Epithelial cell of esophagus (primary cell): ENCODE data around the gene MTCL1.
A peak's percentile ranks its signal among the peaks of the same experiment; 100 is the strongest.

ENCODE experiments used
- DNase-seq: peaks from one replicate; pipeline ENCODE4 v3.0.0; 2010; ENCODE audit warnings: low read depth
- H3K4me3 ChIP-seq: 2 replicates; pipeline ENCODE4 v1.5.1; 2011; ENCODE audit warnings: mild to moderate bottlenecking, low read length, control low read depth
- CTCF ChIP-seq: IDR thresholded peaks from 2 replicates; pipeline ENCODE4 v1.5.1; 2011; ENCODE audit warnings: low read depth, mild to moderate bottlenecking, low read length, control low read depth, inconsistent platforms; ENCODE audit not compliant: insufficient read depth; ENCODE audit errors: missing control alignments

Gene MTCL1

DNA sequence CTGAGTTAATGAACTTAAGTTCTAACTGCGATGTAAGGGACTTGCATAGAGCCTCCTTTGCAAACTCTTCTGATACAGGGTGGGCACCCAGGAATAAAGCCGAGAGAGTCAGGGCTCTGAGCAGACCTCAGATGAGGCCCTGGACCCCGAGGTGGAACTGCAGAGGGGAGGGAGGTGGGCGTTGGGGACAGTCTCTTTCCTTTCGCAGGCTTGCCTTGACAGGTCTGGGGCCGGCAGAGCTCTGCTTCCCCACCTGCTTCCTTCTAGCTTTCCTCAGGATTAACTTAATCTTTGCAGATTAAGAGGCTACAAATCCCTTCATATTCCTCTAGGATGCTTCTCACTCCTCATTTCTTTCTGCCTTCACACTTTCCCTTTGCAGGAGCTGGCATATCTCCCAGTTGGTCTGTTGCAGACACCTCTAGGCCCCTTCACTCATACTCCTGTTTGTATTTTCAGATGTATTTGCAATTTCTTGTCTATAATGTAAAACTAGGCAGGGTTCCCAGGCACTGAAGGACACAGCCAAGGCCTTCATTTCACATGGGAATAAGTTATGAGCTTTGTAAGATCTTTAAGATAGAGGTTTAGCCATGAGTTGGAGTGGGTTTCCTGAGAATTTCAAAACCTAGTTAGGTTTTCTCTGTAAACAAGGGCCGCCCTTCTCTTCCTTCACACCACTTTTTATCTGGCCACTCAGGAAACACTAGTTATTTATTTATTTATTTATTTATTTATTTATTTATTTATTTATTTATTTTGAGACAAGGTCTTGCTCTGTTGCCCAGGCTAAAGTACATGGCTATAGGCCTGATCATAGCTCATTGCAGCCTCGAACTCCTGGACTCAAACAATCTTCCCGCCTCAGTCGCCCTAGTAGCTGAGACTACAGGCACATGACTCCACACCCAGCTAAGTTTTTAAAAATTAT lies 70.9 kb downstream of the MTCL1 start:
- no peak for TF ChIP-seq CTCF
- no peak for DNase-seq
- no peak overlapping the region for H3K4me3 ChIP-seq

- H3K4me3 ChIP-seq = no peak overlapping the region
- peak; percentile 51 for DNase-seq
- TF ChIP-seq CTCF = no peak
Measured at GRCh38 chr18:8777846-8778245, 72.5 kb downstream of the MTCL1 start.

GRCh38 chr18:8778386-8778785 lies 73.0 kb downstream of the MTCL1 start:
- no peak for TF ChIP-seq CTCF
- H3K4me3 ChIP-seq = no peak overlapping the region
- DNase-seq = no peak

DNA sequence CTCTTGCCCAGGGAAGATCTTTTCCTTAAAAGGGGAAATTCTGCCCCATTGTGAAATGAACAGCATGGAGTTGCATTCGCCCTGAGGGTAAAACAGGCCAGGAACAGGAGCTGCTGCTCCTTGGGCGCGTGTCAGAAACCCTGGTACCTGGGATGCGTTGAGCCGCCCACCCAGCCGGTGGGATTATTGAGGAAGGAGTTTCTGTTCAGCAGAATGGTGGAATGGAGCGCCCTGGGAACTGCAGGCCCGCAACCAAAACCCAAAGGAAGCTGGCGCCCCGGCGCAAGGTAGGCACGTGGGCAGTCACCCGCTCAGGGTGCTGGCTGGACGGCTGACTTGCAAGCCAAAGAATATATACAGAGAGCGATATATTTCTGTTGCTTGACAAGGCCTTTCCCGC lies 73.5 kb downstream of the MTCL1 start:
- H3K4me3 ChIP-seq = no peak overlapping the region
- no peak for TF ChIP-seq CTCF
- DNase-seq = no peak

DNA sequence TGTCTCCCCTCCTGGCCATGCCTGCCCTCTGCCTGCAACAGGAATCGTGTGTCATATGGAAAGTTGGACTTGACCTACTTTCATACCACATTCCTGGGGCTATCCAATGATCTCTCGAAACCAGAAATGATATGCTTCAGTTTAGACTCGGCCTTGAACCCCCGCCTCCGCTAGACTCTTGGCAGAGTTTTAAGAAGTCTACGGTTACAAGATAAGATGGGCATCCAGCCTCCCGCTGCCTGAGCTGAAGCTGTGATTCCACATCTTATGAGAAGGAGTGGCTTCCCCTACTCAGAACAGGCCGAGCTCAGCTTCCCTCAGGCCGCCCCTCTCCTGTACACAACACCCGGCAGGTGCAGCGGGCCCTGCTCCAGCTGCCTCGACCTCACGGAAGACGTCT lies 73.9 kb downstream of the MTCL1 start:
- no peak for TF ChIP-seq CTCF
- H3K4me3 ChIP-seq = no peak overlapping the region
- DNase-seq = no peak

DNA sequence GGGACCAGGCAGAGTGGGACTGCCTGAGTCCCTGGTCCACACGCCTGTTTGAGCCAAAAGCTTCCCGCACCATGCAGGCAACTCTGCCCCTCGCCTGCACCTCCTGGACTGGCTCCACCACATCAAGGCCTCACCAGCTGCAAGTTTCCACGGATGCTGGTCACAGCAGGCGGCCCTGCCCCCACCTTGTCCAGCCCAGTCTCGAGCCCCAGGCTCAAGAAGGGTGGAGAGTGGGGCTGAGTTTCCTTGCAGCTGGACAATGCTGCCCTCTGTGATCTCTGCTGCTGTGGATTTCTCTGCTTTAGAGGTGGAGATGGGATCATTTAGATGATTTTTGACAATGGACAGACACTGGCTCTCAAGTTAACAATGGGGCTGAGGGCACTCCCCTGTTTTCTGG lies 74.9 kb downstream of the MTCL1 start:
- H3K4me3 ChIP-seq = no peak overlapping the region
- no peak for TF ChIP-seq CTCF
- DNase-seq = no peak

- TF ChIP-seq CTCF = no peak
- no peak for DNase-seq
- no peak overlapping the region for H3K4me3 ChIP-seq
Measured at GRCh38 chr18:8781671-8782070, 76.3 kb downstream of the MTCL1 start.
